RCC 7860 (cell line): ENCODE results near the gene CGAS.
"Not testable (repeated sequence)": the region's sequence is repeated elsewhere in the genome, so short reads cannot be mapped to it uniquely, and the experiment has no call there.

Experiments used
- DNase-seq: peaks from one replicate; pipeline ENCODE4 v3.0.0-alpha.2; 2015; ENCODE audit warnings: low spot score
- FAIRE-seq: peaks from 2 replicates; lab custom pipeline; 2012; peaks lifted over from hg19 to GRCh38; lab: Jason Lieb, UNC

The CGAS gene

DNA sequence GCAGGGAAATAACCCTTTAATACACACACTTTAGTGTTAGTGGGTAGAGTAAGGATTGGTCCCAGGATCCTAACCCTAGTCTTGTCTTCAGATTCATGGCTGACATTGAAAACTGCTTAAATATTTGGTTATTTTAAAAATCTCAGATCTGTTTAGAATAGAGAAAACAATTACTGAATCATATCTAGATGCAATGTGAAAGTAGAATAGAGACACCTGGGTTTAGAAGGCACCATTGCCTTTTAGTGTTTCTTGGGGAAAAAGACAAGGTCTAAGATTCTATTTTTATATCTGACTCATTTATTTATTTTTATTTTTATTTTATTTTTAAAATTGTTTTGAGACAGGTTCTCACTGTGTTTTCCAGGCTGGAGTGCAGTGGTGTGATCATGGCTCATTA is 51.4 kb downstream of the CGAS start:
- DNase-seq (no peak), FAIRE-seq (no peak)

DNA sequence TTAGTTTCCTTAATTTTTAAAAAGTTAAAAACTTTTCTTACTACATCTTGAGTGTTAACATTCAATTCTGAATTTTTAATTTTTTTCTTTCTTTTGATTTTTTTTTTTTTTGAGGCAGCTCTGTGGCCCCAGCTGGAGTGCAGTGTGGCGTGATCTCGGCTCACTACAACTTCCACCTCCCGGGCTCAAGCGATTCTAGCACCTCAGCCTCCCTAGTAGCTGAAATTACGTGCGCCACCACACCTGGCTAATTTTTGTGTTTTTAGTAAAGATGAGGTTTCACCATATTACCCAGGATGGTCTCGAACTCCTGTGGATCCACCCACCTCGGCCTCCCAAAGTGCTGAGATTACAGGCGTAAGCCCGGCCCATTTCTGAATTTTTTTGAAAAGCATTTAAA is 56.2 kb downstream of the CGAS start:
- no peak for FAIRE-seq

DNA sequence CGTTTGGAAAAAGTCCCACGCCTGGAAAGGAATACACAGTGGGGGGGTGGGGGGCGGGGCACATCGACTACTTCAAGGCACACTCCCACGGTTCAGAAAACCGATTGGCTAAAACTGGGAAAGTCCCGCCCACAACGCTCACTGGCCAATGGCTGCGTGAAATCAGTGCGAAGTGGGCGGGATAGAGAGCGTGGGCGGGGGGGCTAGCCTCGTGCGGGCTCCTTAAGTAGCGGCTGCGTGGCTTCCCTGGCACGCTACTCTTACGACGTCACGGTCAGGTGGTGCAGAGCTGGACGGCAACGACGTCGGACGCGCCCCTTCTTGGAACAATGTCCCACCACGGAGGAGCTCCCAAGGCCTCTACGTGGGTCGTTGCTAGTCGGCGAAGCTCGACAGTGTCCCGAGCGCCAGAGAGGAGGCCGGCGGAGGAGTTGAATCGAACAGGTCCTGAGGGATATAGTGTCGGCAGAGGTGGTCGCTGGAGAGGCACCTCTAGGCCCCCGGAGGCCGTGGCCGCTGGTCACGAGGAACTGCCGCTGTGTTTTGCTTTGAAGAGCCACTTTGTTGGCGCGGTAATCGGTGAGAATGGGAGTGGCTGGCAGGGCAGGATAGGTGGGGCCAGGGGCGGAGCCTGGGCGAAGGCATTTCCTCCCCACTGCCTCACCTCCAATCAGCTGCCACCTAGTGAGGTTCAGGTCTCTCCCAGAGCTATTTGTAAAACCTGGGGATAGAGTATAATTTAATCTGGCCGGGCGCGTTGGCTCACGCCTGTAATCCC is 57.3 kb downstream of the CGAS start, which contains the start of gene DDX43:
Gene DDX43 (plus strand): TSS at position 252 of the 778 bp plus-strand sequence. CDS start 78 bp downstream, at position 330.
- DNase-seq (no peak), FAIRE-seq (no peak)

More for the DNA sequence above, 56.2 kb downstream of the CGAS start:
- no peak for DNase-seq

GRCh38 chr6:73393278-73393677 is 58.8 kb downstream of the CGAS start:
- DNase-seq = no peak

GRCh38 chr6:73392188-73392587 is 59.9 kb downstream of the CGAS start:
- not testable (repeated sequence) for FAIRE-seq, DNase-seq

More at GRCh38 chr6:73393278-73393677, 58.8 kb downstream of the CGAS start:
- FAIRE-seq = no peak

- FAIRE-seq (no peak), DNase-seq (no peak)
Observed at GRCh38 chr6:73391675-73392074, 60.4 kb downstream of the CGAS start.

DNA sequence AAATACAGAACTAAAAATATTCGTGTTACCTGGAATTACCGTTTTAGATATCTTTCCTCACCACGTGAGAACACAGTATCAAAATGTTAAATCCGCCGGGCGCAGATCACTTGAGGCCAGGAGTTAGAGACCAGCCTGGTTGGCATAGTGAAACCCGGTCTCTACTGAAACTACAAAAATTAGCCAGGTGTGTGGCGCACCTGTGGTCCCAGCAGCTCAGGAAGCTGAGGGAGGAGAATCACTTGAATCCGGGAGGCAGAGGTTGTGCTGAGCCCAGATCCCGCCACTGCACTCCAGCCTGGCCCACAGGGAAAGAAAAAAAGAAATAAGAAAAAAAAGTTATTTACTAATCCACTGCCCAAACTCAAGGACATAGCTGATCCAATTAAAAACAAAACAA is 62.2 kb downstream of the CGAS start:
- FAIRE-seq (no peak), DNase-seq (no peak)

DNA sequence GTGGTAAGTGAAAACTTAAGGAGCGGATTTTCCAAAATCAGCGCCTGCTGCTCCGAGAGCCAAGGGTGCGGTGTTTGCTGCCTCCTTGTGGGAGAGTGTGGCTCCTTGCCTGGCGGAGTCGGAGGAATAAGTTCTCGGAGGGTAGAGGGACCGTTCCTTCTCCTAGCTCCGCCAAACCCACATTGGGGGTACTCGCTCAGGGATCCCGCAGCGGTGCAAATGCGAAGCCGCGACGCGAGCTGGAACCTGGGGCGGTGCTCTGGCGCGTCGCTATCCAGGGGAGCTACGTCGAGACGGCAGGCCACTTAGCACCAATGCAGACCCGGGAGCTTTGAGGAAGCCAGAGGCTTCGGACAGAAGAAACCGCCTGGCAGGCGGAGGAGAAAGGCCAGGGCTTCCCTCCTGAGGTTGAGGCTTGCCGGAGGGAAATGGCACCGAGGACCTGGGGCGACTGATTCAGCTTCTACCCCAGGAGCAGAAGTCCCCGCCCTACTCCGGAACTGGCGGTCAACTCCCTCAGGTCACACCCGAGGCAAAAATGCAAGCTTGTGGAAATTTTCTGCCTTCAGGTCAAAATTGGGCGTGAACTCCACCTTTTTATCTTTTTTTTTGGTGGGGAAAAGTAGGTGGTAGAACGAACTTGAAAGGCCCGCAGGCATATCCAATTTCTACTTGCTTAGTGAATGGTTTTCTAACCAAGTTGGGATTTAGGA is 63.1 kb downstream of the CGAS start:
- FAIRE-seq = no peak
- DNase-seq = peak; percentile 39

DNA sequence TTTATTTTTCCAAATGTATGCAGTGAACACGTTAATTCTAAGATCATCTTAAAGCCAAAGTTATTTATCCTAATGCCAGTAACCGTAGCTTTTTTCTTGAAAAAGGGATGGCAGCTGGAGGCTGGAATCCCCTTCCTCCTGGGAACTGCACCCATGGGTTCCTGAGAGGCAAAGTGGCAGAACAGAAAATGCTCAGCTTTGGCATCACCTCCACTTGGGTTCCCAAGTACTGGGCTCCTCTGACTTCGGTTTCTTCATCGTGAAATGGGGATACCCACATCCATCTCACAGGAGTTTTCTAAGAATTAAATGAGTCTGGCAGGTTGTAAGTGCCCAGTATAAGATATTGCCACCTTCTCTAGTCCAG is 63.7 kb downstream of the CGAS start:
- DNase-seq (no peak), FAIRE-seq (no peak)

GRCh38 chr6:73382462-73383113 is 69.5 kb downstream of the CGAS start:
- DNase-seq (no peak), FAIRE-seq (no peak)

DNA sequence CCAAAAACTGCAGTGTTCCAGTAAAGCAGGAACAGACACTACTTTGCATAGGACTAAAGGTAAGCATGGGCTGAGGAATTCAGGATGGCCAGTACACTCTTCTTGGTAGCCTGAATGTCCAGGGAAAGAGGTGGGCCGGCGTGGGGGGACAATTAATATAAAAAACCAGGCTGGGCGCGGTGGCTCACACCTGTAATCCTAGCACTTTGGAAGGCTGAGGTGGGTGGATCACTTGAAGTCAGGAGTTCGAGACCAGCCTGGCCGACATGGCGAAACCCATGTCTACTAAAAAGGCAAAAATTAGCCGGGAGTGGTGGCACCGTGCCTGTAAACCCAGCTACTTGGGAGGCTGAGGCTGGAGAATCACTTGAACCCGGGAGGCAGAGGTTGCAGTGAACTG is 70.6 kb downstream of the CGAS start:
- not testable (repeated sequence) for FAIRE-seq, DNase-seq

- no peak for FAIRE-seq
- DNase-seq = no peak
Observed at GRCh38 chr6:73377225-73377624, 74.9 kb downstream of the CGAS start.

DNA sequence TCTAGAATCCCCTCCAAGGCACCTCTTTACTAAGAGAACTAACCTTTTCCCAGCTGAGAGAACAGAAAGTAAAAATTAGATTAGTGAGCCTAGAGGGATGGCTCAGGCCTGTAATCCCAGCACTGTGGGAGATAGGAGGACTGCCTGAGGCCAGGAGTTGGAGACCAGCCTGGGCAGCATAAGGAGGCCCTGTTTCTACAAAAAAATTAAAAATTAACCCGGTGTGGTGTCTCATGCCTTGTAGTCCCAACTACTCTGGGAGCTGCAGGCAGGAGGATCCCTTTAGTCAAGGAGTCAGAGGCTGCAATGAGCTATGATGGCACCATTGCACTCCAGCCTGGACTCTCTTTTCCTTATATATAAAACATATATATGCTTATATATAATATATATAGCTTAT is 76.9 kb downstream of the CGAS start:
- FAIRE-seq (no peak), DNase-seq (no peak)
